Lower lobe of right lung (tissue), 2 donors: ENCODE data around the gene KIAA1755. TPM values are rescaled to one million over a fixed set of nuclear protein-coding genes. Genes with fewer than 3 reads are reported as not detected.

Source experiments
- ATAC-seq, 2 donors: fragments of 200-7000 bp; cut with Tn5 transposase; one replicate each; pipeline ENCODE4 v1.9.1; 2020 to 2022; ENCODE audit warnings: mild to moderate bottlenecking in 2 of 2, moderate library complexity in 2 of 2
- DNase-seq: peaks from one replicate; pipeline ENCODE4 v3.0.0-alpha.2; 2020
- H3K27ac ChIP-seq: fragments of 200-600 bp; one replicate; pipeline ENCODE4 v1.8.0; 2022
- H3K27me3 ChIP-seq: fragments of 200-600 bp; one replicate; pipeline ENCODE4 v1.8.0; 2022; ENCODE audit warnings: low read depth
- H3K36me3 ChIP-seq: fragments of 200-600 bp; one replicate; pipeline ENCODE4 v1.8.0; 2022; ENCODE audit warnings: mild to moderate bottlenecking
- H3K4me1 ChIP-seq: fragments of 200-600 bp; one replicate; pipeline ENCODE4 v1.8.0; 2022
- H3K4me3 ChIP-seq: fragments of 200-600 bp; one replicate; pipeline ENCODE4 v1.8.0; 2022; ENCODE audit warnings: mild to moderate bottlenecking
- H3K9me3 ChIP-seq: fragments of 200-600 bp; one replicate; pipeline ENCODE4 v1.8.0; 2022
- intact Hi-C: fragments of 100-400 bp; cut with DNase I; formaldehyde crosslinking; loops from one replicate; pipeline ENCODE4 v1.11.0; 2022
- total RNA-seq: library from RNA; stranded (reverse); fragmentation: NEBNext Ultra II Directional; extraction: Animal tissue kit (Norgen Biotek cat#: 25700); gene quantifications from one replicate; pipeline ENCODE4 v1.2.1, GENCODE V29; 2021
- TF ChIP-seq, protein P1 (sequence below): fragments of 200-600 bp; IDR thresholded peaks from one replicate; pipeline ENCODE4 v1.8.0; 2022; ENCODE audit warnings: antibody characterized with exemption, mild to moderate bottlenecking
- donor health status: DM: no; HTN: yes; CAD: no; lungs with severe emphysema.

KIAA1755 gene
- total RNA-seq, 1 donor from 2014 or later = 1.3 TPM

DNA sequence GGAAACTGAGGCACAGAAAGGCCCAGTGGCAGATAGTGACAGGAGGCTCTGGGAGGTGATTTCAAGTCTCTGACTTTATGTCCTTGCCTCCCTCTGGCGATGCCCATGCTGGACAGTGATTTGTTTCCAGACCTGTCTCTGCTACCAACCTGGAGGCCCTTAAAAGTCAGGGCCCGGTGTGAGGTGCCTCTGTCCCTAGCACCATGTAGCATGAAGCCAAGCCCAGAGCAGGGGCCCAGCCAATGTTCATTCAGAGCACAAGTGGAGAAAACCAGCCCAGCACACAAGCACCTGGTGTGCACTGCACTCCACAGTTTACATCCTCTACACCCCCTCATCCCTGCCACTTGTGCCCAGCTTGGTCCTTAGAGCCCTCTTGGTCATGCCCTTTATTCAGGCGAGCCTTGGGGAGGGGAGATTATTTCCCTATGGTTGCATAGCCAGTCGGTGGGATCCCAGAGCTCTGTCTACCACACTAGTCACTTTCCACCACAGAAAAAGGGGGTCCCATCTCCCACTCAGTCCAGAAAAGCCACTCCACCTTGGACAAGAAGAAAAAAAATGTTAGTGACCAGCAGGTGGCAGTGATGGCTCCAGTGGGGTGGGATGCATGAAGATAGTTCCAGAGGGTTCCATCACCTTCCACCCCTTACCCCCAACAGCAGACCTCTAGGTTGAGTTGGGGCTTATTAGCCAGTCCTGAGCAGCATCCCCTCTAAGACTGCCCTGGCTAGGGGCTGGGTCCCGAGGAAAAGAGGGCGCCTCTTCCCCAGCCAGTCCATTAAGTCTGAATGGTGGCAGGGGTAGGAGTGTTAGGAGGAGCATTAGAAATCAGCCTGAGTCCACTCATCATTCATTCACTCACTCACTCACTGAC lies 30.9 kb downstream of the KIAA1755 start:
- Histone ChIP-seq H3K4me3 (no peak overlapping the region), H3K9me3 (no peaks in the 10 kb centered on the region), H3K27me3 (peaks cover 3% of the 10 kb centered on the region), H3K4me1 (no peaks in the 10 kb centered on the region), H3K36me3 (no peaks in the 10 kb centered on the region), H3K27ac (no peak overlapping the region)
- no peak for DNase-seq
- TF ChIP-seq, protein P1, sequence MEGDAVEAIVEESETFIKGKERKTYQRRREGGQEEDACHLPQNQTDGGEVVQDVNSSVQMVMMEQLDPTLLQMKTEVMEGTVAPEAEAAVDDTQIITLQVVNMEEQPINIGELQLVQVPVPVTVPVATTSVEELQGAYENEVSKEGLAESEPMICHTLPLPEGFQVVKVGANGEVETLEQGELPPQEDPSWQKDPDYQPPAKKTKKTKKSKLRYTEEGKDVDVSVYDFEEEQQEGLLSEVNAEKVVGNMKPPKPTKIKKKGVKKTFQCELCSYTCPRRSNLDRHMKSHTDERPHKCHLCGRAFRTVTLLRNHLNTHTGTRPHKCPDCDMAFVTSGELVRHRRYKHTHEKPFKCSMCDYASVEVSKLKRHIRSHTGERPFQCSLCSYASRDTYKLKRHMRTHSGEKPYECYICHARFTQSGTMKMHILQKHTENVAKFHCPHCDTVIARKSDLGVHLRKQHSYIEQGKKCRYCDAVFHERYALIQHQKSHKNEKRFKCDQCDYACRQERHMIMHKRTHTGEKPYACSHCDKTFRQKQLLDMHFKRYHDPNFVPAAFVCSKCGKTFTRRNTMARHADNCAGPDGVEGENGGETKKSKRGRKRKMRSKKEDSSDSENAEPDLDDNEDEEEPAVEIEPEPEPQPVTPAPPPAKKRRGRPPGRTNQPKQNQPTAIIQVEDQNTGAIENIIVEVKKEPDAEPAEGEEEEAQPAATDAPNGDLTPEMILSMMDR = peak; percentile 42
- intact Hi-C loops = no loop called here
- peak; percentile 11 to 27 for ATAC-seq

DNA sequence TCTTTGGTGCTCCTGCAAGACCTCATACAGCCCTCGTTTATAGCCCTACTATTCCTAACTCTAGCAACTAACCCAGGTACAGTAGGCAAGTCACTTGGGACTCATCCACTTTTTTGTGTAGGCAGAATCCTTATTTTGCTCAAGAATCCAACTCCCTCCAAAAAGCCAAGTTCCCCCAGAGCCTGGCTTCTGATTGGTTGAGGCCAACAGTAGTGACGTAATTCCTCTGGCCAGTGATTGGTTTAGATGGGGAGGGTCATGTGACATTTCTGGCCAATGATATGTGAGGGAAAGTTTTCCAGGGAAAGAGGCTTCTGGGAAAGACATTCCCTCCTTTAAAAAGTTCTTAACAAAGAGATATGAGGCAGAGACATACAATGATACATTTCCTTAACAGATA lies 32.1 kb downstream of the KIAA1755 start:
- Histone ChIP-seq H3K27ac (no peak overlapping the region), H3K4me3 (no peak overlapping the region), H3K27me3 (peaks cover 3% of the 10 kb centered on the region), H3K4me1 (no peaks in the 10 kb centered on the region), H3K9me3 (no peaks in the 10 kb centered on the region), H3K36me3 (no peaks in the 10 kb centered on the region)
- intact Hi-C loops = no loop called here
- DNase-seq (no peak), ATAC-seq (no peak)
- TF ChIP-seq, protein P1 = no peak

DNA sequence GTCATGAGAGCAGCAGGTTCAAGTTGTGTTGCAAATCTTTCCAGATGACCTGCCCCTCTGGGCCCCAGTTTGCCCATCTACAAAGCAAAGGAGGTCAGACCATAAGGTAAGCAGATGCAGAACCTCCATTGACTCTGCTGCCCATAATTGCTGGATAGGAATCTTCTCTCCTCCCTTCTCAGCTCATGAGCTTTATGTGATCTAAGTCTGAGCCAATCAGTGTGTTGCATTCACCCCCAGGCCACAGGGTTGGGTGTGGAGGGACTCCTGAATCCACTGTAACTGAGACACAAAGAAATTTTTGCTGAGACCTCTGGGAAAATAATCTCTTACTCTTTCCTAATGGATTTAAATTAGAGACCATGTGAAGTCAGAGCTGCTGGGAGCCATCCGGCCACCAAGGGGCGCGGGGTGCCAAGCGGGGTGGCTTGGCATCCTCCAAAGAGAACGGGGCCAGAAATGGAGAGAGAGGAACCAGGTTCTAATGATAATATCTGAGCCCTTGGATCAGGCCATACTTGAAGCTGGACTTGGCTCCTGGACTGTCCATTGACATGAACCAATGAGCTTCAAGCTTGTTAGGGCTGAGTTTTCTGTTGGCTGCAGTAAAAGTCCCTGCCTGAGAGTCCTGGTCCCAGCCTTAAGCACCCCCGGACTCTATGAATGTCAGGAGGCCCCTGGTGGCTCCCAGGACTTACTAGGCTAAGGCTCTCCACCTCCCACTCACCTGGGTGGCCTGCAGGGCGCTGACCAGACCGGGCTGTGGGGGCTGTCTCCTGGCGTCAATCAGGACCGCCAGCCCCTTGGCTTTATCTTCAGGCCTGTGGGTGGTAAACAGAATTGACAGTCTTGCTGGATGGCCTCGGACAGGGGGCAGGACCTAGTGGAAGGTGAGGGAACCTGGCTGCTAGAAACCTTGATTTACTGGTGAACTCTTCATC lies 32.8 kb downstream of the KIAA1755 start:
- no peaks in the 10 kb centered on the region for H3K9me3 ChIP-seq
- DNase-seq (no peak), ATAC-seq (peak in 1 of 2 donors; percentile 18)
- intact Hi-C loops = no loop called here
- no peak overlapping the region for H3K4me3 ChIP-seq
- H3K27me3 ChIP-seq = peaks cover 3% of the 10 kb centered on the region
- no peak overlapping the region for H3K27ac ChIP-seq
- TF ChIP-seq, protein P1 = no peak
- H3K4me1 ChIP-seq = no peaks in the 10 kb centered on the region
- no peaks in the 10 kb centered on the region for H3K36me3 ChIP-seq

- ATAC-seq = no peak
- H3K4me1 ChIP-seq = no peaks in the 10 kb centered on the region
- H3K4me3 ChIP-seq = no peak overlapping the region
- H3K9me3 ChIP-seq = no peaks in the 10 kb centered on the region
- no peak for DNase-seq
- no peaks in the 10 kb centered on the region for H3K36me3 ChIP-seq
- H3K27me3 ChIP-seq = peaks cover 3% of the 10 kb centered on the region
- H3K27ac ChIP-seq = no peak overlapping the region
- TF ChIP-seq, protein P1 = no peak
- intact Hi-C loops = no loop called here
Observed at GRCh38 chr20:38226553-38226952, 34.0 kb downstream of the KIAA1755 start.

- no peak overlapping the region for H3K4me3 ChIP-seq
Observed at GRCh38 chr20:38225900-38226263, 34.7 kb downstream of the KIAA1755 start.

More at GRCh38 chr20:38225900-38226263, 34.7 kb downstream of the KIAA1755 start:
- H3K27me3 ChIP-seq = peaks cover 3% of the 10 kb centered on the region
- no peaks in the 10 kb centered on the region for H3K9me3 ChIP-seq
- intact Hi-C loops = no loop called here
- DNase-seq = no peak
- no peaks in the 10 kb centered on the region for H3K4me1 ChIP-seq
- H3K27ac ChIP-seq = no peak overlapping the region
- no peaks in the 10 kb centered on the region for H3K36me3 ChIP-seq
- TF ChIP-seq, protein P1 = no peak
- no peak for ATAC-seq
